Activated T-cell treated with anti-CD3 and anti-CD28 coated beads, Interleukin-2, amount 50 U/mL, for 1 hour (primary cell): Measurements from ENCODE around the gene NUP93.
"Not testable (repeated sequence)": the region's sequence is repeated elsewhere in the genome, so short reads cannot be mapped to it uniquely, and the experiment has no call there.

Experiments
- DNase-seq: peaks from one replicate; pipeline ENCODE4 v3.0.0-alpha.2; 2020

The NUP93 gene

GRCh38 chr16:56876048-56876447, 146.1 kb downstream of the NUP93 start:
- no peak for DNase-seq

- DNase-seq: no peak
Observed at GRCh38 chr16:56877486-56878182, 147.7 kb downstream of the NUP93 start.

- no peak for DNase-seq
Observed at GRCh38 chr16:56878282-56878854, 148.4 kb downstream of the NUP93 start.

- DNase-seq: no peak
Observed at GRCh38 chr16:56879276-56879675, 149.3 kb downstream of the NUP93 start.

- DNase-seq: no peak
Observed at GRCh38 chr16:56880176-56880575, 150.2 kb downstream of the NUP93 start.

GRCh38 chr16:56880685-56881084, 150.8 kb downstream of the NUP93 start:
- DNase-seq: no peak

GRCh38 chr16:56882077-56882800, 152.3 kb downstream of the NUP93 start:
- DNase-seq: no peak

GRCh38 chr16:56883586-56883985, 153.7 kb downstream of the NUP93 start:
- no peak for DNase-seq

- no peak for DNase-seq
Observed at GRCh38 chr16:56884026-56884582, 154.2 kb downstream of the NUP93 start.

- not testable (repeated sequence) for DNase-seq
Observed at GRCh38 chr16:56884929-56885328, 155.0 kb downstream of the NUP93 start.

- DNase-seq: no peak
Observed at GRCh38 chr16:56885446-56886162, 155.7 kb downstream of the NUP93 start.

- DNase-seq: no peak
Observed at GRCh38 chr16:56886296-56886695, 156.4 kb downstream of the NUP93 start.

- no peak for DNase-seq
Observed at GRCh38 chr16:56886826-56887225, 156.9 kb downstream of the NUP93 start.

- no peak for DNase-seq
Observed at GRCh38 chr16:56888806-56889205, 158.9 kb downstream of the NUP93 start.

- no peak for DNase-seq
Observed at GRCh38 chr16:56889206-56889605, 159.3 kb downstream of the NUP93 start.

- DNase-seq: no peak
Observed at GRCh38 chr16:56891685-56892084, 161.8 kb downstream of the NUP93 start.

GRCh38 chr16:56892705-56893104, 162.8 kb downstream of the NUP93 start:
- no peak for DNase-seq

GRCh38 chr16:56894331-56894917, 164.5 kb downstream of the NUP93 start:
- no peak for DNase-seq

GRCh38 chr16:56895813-56896212, 165.9 kb downstream of the NUP93 start:
- no peak for DNase-seq

- no peak for DNase-seq
Observed at GRCh38 chr16:56896244-56896643, 166.3 kb downstream of the NUP93 start.

- no peak for DNase-seq
Observed at GRCh38 chr16:56897026-56897799, 167.3 kb downstream of the NUP93 start.

- DNase-seq: no peak
Observed at GRCh38 chr16:56898847-56899246, 168.9 kb downstream of the NUP93 start.
